Putamen (tissue), 1 donor: ENCODE results near the gene NECAB2.
A peak's percentile ranks its signal among the peaks of the same experiment; 100 is the strongest.

ENCODE experiments used
- DNase-seq: peaks from one replicate; pipeline ENCODE4 v3.0.0-alpha.2; 2016; ENCODE audit warnings: low spot score

Gene NECAB2

DNA sequence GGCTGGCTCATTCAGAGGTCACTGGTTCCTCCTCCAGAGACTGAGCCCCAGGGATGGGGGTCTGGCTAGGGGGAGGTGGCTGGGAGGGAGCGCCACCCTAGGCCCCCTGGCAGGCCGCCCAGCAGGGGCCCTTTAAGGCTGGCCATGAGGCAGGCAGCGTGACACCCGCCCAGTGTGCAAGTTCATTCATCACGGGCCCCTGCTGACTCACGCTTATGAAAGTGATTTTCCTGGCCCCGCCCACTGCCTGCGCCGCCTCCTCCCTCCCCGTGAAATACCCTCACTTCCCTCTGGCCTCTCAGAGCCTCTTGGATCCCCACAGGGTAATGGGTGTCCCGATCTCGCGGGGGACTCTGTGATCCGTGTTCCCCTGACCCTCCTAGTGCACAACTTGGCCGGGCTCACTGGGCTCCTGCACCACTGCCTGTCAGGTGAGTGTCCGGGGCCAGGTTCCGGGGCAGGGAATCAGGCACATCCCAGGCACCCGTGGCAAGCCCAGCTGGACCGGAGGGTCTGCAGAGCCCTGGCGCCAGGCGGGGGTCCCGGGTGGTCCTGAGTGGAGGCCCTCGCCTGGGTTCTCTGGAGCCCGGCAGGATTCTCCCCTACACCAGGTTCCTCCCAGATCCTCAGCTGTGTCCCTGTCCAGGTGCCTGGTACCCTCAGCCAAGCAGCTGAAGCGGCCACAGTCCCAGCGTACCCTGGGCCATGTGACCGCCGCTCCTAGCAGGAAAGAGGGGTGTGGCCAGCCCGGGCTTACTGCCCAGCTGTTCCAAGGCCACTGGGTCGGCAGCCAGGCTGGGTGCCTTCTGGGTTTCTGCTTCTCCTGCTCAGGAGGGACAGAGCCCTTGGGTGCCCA, 14.9 kb upstream of the NECAB2 start, which contains the start of gene OSGIN1:
OSGIN1 (plus strand) TSS at position 301 of the 856 bp plus-strand sequence. CDS start 4,432 bp downstream, outside the sequence.
- peak; percentile 79 for DNase-seq

DNA sequence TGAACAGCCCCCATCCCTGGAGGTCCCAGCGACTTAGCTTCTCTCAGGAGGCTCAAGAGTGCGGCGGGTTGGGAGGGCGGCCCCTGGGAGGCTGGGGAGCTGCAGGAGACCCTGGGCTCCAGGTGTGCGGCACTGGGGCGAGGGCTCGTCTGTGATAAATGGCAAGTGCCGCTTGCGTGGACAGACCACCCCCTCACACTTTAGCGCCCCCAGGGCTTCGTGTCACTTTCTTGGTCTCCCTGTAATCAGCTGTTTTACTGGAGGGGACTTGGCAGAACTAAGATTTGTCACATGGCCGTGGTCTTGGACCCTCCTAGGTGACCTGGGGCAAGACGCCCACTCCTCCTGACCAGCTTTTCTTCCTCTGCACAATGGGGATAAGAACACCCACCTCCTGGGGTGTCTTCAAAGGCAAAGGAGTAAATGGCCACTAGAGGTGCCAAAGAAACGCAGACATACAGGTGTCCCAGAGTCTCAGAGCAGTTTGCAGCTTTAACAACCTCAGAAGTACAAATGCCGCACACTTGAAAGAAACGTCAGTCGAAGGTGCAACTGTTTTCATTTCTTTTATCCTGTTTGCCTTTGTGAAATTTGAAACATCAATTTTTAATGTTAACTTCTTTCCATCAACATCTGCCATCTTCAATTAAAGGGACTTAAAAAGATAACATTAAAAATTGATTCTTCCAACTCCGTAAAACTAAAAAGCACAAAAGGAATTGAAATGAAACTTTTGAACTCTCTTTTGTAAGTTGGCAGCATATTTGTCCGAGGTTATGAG, 14.1 kb upstream of the NECAB2 start:
- no peak for DNase-seq

DNA sequence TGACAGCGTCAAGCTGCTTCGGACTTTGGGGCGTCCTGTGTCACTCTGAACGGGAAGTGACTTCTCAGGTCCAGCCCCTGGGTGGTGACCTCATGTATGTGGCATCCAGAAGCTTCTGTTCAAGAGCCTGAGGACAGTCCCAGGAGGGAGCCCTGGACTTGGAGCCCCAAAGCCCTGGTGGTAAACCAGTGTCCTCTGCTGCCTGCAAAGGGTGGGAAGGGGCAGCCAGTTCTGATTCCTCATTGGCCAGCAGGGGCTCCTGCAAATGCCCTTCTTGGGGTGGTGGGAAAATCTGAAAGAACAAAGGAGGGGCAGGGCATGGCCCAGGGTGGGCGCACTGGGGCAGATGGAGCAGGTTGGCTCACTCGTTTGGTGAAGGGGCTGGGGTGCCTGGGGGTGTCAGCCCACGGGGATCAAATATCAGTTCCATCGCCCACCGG, 13.4 kb upstream of the NECAB2 start:
- no peak for DNase-seq

DNA sequence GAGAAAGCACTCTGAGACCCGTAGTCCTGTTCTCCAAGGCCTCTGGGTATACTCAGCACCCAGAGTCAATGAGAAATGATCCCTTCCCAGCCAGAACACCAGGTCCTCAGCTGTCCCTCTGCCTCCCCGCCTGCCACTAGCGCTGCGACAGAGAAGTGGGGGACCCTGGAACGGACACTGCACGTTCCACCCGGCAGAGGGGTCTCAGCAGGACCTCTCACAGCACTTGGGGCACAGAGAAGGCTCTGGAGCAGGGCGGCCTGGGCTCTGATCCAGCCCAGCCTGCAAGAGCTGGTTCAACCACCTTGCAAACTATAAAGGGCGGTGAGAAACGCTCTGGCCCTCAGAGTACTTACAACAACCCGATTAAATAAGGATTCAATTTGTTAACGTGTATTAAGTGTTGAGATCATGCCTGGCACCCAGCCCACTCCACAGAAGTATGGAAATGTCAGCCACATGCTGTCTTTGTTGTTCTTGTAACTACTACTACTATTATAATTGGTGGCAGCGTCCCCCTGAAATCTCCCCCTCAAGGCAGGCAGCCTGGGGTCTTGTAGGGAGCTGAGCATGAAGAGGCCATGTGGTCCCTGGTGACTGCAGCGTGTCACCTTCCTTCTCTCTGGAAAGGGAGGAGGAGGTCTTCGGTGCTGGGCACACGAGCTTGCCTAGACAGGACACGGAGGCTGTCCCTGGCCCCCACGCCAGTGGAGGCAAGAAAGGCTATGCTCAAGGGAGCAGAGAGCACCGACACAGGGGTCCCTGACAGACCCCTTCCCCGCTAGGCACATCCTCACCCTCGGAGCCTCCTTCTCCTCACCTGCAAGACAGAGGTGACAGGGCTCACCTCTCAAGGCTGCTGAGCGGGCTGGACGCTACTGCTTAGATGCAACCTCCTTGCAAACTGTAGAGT, 12.6 kb upstream of the NECAB2 start:
- no peak for DNase-seq

DNA sequence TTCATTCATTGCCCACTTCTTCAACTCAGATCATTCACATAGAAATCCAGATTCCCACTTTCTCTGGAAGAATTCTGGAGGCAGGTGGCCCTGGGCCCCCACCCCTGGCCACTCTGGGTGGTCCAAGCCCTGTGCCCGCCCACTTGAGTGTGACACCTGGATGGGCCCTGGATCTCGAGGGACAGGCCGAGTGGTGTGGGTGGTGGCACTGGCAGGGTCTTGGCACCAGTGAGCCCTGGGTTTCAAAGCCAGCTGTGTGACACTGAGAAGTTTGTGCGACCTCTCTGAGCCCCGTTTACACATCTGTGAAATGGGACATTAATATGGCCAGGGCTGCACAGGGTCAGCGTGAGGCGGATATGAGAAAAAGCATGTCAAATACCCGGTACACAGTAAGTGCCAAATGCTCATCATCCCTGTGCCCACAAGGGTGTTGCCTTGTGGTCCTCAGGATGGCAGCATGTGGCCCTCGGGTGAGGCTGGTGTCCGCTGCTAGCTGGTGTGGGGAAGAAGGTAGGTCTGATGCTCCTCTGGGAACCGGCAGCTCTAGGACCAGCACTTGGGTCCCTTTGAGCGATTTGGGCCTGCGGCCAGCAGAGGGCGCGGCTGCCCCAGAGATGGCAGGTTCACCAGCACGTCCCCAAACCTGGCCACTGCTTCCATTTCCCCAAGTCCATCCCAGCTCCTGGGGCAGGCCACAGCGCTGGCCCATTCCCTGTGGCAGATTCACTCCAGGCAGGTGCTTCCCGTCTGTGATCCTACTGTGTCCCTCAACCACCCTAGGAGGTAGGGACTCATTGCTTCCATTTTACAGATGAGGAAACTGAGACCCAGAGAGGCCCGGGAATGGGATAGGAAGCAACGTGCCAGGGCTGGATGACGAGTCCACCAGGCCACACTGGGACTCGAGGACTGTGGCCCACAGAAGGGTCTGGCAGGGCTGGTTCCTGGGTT, 11.4 kb upstream of the NECAB2 start:
- peak; percentile 62 for DNase-seq

DNA sequence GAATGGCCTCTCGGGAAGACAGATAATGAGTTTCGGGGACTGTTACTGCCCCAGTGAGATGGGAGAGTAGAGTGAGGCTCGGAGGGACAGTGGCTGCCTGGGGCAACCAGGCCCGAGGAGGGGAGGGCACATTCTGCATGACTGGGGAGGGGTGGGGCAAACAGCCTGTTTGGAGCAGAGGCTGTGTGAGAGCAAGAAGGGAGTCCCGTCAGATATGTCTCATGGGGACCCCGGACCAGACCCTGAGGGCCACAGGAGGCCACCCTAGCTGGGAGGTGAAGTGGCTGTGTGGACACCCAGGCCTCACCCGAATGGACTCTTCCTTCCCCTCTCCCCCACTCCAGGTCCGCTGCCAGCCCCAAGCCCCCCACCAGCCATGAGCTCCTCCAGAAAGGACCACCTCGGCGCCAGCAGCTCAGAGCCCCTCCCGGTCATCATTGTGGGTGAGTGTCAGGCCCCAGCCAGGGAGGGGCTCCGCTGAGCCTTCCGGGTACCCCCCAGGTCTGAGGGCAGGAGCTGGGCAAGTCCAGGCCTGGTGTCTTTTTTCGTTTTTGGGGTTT, 10.7 kb upstream of the NECAB2 start:
- no peak for DNase-seq

DNA sequence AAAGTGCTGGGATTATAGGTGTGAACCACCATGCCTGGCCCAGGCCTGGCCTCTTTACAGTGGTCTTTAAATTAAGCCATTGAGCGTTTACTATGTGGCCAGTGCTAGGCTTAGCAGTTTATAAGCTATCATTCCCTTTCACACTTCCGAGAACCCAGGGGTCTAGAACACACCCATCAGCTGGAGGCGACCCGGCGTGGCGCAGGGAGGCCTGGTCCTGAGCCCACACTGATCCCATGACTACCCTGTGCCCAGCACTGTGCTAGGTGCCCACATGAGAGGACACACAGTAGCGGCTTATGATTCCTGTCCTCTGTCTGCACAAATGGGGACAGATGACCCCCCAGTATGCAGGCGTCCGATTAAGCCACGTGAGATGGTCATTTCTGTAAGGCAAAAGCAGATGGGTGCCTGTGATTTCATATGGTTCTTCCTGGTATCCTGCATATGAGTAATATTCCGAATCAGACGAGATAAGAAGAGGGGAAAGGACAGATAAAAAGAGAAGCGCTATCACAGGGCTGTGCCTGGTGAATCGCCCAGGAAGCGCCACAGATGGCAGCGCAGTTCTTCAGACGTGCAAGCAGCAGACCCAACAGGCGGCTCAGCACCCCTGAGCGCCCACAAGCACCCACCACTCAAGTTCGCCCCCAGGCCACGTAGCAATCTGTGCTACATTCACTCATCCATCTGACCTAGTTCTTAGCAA, 9.8 kb upstream of the NECAB2 start:
- no peak for DNase-seq

DNA sequence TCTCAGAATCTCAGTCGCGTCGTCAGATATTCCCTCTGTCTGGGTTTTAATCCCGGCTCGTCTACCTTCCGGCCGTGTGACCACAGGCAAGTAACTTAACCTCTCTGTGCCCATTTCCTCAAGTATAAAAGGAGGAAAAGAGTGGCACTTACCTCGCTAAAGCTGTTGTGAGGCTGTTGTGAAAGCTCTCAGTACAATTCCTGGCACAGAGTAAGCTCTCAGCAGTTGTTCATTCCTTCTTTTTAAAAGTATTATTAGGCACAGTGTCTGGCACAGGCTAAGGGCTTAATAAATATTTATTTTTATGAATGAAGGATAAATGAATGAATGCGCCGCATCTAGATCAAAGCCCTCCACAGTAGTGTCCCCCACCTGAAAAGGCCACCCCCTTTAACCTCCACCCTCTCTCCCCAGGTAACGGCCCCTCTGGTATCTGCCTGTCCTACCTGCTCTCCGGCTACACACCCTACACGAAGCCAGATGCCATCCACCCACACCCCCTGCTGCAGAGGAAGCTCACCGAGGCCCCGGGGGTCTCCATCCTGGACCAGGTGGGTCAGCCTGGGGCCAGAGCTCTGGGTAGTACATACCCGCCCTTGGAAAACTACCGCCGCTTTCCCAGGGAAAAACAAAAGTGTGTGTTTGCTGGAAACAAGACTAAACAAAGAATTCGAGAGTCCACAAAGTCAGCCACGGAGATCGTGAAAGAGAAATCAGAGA, 9.0 kb upstream of the NECAB2 start:
- DNase-seq = no peak

DNA sequence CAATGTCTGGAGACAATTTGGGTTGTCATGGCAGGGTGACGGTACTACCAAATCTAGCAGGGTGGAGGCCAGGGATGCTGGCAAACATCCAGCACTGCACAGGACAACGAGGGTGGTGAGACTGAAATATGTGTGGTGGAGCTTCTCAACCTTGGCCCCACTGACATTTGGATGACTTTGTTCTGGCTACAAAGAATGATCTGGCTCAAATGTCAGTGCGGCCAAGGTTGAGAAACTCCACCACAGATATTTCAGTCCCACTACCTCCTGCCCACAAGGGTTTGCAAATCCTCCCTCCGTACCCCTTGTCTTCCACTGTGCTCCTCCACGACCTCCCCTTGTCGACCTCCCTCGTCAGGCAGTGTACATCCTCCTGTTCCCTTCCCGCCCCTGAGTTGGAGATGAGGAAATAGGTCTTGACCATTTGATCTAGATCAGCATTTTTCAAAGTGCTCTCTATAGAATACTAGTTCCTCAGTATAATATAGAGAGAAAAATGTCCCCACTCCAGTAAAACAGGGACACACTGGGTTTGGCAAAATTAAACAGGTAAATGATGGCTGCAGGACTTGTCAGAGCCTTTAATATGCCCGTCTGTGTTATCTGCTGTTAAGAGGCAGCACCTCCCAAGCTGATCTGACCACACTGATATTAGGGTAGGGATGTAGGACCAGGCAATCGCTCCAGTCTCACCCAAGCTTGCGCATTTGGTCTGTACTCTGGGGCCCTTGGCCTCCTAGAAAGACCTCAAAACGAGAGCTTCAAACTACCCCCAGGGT, 8.2 kb upstream of the NECAB2 start:
- DNase-seq = no peak

DNA sequence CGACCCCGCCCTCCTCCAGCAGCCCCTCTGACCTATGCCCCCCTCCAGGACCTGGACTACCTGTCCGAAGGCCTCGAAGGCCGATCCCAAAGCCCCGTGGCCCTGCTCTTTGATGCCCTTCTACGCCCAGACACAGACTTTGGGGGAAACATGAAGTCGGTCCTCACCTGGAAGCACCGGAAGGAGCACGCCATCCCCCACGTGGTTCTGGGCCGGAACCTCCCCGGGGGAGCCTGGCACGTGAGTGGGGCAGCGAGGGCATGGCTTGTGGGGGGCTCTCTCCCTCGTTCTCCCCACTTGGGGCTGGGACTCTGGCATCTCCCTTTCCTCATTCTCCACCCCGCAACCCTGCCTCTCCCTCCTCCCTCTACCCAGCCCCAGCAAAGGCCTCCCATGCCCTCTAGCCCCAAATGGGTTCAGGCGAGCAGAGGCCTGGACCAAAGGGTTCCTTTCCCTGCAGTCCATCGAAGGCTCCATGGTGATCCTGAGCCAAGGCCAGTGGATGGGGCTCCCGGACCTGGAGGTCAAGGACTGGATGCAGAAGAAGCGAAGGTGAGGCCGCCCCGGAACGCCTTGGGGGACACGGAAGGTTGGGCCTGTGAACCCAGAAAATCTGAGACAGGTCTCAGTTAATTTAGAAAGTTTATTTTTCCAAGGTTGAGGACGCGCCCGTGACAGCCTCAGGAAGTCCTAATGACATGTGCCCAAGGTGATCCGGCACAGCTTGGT, 7.4 kb upstream of the NECAB2 start:
- DNase-seq = no peak

DNA sequence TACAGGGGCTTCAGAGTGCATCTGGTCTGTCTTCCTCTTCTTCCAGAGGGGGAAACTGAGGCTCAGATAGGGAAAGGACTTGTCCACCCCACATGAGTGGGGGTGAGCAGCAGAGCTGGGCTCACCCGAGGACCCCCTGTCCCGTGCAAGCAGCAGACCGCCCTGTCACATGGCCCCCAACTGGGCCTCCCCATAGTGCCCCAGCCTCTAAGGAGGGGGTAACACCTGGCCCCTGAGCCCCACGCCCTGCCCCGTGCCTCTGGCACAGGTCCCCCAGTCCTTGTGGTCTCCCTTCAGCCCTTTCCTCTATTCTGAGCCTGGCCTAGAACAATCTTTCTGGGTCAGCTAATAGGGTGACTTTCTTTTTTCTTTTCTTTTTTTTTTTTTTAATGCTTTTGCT, 6.5 kb upstream of the NECAB2 start:
- DNase-seq = no peak

DNA sequence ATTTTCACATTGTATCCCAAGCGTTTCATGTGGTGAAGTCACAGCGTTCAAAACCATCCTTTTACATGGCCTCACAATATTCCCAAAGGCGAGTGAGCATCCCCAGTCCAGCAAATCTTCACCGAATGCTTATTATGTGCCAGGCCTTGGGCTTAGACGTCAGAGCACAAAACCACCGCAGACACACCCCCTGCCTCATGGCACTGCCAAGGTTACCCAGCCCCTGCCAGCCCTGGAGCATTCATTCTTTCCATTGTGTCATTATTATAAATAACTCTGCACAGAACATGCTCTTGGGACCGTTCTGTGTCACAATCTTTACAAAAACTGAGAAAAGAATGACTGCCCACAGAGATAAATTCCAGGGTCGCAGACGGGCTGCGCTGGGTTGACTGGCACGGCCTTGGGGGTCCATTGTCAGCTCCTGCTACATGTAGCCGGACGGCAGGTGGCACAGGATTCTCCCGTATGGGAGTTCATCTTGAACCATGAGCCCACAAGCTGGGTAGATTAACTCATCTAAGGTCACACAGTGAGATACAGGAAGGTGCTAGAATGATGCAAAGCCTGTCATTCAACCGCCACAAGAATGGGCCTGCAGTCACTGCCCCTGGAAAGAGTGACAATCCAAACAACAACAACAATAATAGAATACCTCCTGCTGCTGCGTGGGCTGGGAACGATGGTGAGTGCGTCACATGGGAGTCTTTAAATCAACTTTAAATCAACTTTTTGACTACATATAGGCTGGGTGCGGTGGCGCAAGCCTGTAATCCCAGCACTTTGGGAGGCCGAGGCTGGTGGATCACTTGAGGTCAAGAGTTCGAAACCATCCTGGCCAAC, 4.5 kb upstream of the NECAB2 start:
- no peak for DNase-seq

DNA sequence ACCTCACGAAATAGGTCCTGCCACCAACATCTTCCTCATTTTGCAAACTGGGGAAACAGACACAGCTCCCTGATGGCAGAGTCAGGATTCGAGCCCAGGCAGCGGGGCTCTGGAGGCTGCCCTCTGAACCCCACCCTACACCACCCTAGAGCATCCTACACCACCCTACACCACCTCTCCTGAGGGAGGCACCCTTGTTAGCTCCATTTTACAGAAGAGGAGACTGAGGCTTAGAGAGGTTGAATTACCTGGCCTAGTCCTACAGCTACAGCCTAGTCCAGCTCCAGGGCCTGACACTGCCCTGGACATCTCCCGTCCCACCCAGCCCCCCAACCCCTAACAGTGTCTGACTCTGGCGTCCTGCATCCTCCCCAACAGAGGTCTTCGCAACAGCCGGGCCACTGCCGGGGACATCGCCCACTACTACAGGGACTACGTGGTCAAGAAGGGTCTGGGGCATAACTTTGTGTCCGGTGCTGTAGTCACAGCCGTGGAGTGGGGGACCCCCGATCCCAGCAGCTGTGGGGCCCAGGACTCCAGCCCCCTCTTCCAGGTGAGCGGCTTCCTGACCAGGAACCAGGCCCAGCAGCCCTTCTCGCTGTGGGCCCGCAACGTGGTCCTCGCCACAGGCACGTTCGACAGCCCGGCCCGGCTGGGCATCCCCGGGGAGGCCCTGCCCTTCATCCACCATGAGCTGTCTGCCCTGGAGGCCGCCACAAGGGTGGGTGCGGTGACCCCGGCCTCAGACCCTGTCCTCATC, 3.2 kb upstream of the NECAB2 start:
- DNase-seq = no peak

DNA sequence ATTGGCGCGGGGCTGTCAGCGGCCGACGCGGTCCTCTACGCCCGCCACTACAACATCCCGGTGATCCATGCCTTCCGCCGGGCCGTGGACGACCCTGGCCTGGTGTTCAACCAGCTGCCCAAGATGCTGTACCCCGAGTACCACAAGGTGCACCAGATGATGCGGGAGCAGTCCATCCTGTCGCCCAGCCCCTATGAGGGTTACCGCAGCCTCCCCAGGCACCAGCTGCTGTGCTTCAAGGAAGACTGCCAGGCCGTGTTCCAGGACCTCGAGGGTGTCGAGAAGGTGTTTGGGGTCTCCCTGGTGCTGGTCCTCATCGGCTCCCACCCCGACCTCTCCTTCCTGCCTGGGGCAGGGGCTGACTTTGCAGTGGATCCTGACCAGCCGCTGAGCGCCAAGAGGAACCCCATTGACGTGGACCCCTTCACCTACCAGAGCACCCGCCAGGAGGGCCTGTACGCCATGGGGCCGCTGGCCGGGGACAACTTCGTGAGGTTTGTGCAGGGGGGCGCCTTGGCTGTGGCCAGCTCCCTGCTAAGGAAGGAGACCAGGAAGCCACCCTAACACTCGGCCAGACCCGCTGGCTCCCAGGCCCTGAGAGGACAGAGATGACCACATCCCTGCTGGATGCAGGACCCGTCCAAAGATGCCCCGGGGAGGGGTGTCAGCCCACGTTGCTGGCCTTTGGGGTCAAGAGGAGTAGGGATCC, 2.4 kb upstream of the NECAB2 start:
- DNase-seq = no peak

DNA sequence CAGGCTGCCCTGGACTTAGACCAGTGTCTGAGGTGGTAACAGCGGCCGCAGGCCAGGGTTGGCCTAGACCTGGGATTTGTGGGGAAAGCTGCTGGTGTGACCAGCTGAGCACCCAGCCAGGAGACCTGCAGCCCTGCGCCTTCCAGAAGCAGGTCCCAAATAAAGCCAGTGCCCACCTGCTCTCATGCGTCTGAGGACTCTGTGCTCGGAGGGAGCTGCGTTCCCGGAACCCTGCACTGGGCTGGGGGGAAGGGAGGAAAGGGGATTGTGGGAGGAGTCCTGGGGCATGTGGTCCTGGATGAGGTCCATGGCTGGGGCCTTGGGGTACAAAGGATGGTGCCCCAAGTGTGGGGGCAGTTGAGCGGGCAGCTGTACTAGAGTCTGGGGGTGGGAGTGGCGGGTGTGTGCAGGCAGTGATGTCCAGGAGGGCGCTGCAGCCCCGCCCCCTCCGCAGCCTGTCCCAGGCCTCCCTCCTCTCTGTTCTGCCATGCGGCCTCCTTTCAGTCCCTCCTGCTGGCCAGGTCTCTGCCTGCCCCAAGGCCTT, 1.8 kb upstream of the NECAB2 start:
- no peak for DNase-seq
